HepG2 (cell line): ENCODE results near the gene ZNRD2. TPM values are rescaled to one million over a fixed set of nuclear protein-coding genes. Genes with fewer than 3 reads are reported as not detected.
A peak's percentile ranks its signal among the peaks of the same experiment; 100 is the strongest.

Experiments
- AGO1 ChIP-seq: fragments of 200-400 bp; formaldehyde crosslinking; IDR thresholded peaks from 2 replicates; pipeline ENCODE4 v1.6.1; 2017; ENCODE audit warnings: mild to moderate bottlenecking, low read depth, low read length, moderate library complexity; ENCODE audit not compliant: poor library complexity, severe bottlenecking
- ARNT2 ChIP-seq: sonication (generic); formaldehyde crosslinking; IDR thresholded peaks from 2 replicates; pipeline ENCODE4 v1.8.0; 2022; ENCODE audit warnings: mild to moderate bottlenecking, low read depth, missing genetic modification reagents, moderate library complexity
- FIP1L1 ChIP-seq: fragments of 200-400 bp; formaldehyde crosslinking; IDR thresholded peaks from 2 replicates; pipeline ENCODE4 v1.6.1; 2018; ENCODE audit warnings: low read depth, mild to moderate bottlenecking, low read length, moderate library complexity, borderline replicate concordance; ENCODE audit not compliant: insufficient read depth
- FOXP4 ChIP-seq: sonication (generic); formaldehyde crosslinking; IDR thresholded peaks from 2 replicates; pipeline ENCODE4 v1.4.0; 2020; ENCODE audit warnings: missing genetic modification reagents
- HOXD1 ChIP-seq: sonication (generic); formaldehyde crosslinking; IDR thresholded peaks from 2 replicates; pipeline ENCODE4 v1.5.0; 2020; ENCODE audit warnings: missing genetic modification reagents
- MATR3 ChIP-seq: sonication (generic); formaldehyde crosslinking; IDR thresholded peaks from 2 replicates; pipeline ENCODE4 v1.4.0; 2020; ENCODE audit warnings: missing genetic modification reagents
- MIER2 ChIP-seq: IDR thresholded peaks from 2 replicates; pipeline ENCODE4 v1.6.1; 2016; ENCODE audit warnings: missing biosample characterization, missing genetic modification reagents
- NBN ChIP-seq: fragments of 450-650 bp; conservative IDR thresholded peaks from 2 replicates; pipeline ENCODE4 v1.6.1; 2017
- NKX3-1 ChIP-seq: sonication (generic); formaldehyde crosslinking; IDR thresholded peaks from 2 replicates; pipeline ENCODE4 v1.5.0; 2020; ENCODE audit warnings: missing genetic modification reagents
- NR3C1 ChIP-seq: sonication (generic); formaldehyde crosslinking; IDR thresholded peaks from 2 replicates; pipeline ENCODE4 v1.4.0; 2020; ENCODE audit warnings: missing genetic modification reagents
- ZFP82 ChIP-seq: sonication (generic); formaldehyde crosslinking; IDR thresholded peaks from 2 replicates; pipeline ENCODE4 v1.5.1; 2020; ENCODE audit warnings: mild to moderate bottlenecking, missing genetic modification reagents, borderline replicate concordance
- ZMAT3 ChIP-seq: sonication (generic); formaldehyde crosslinking; conservative IDR thresholded peaks from 2 replicates; pipeline ENCODE4 v1.7.0; 2021; ENCODE audit warnings: missing genetic modification reagents
- ZNF138 ChIP-seq: sonication (generic); formaldehyde crosslinking; IDR thresholded peaks from 2 replicates; pipeline ENCODE4 v1.5.0; 2020; ENCODE audit warnings: mild to moderate bottlenecking, low read depth, missing genetic modification reagents
- ZNF710 ChIP-seq: sonication (generic); formaldehyde crosslinking; IDR thresholded peaks from 2 replicates; pipeline ENCODE4 v1.5.0; 2020; ENCODE audit warnings: mild to moderate bottlenecking, missing genetic modification reagents, borderline replicate concordance
- ZNF773 ChIP-seq: sonication (generic); formaldehyde crosslinking; IDR thresholded peaks from 2 replicates; pipeline ENCODE4 v1.4.0; 2020; ENCODE audit warnings: missing genetic modification reagents, borderline replicate concordance
- ZNF777 ChIP-seq: sonication (generic); formaldehyde crosslinking; IDR thresholded peaks from 2 replicates; pipeline ENCODE4 v1.4.0; 2020; ENCODE audit warnings: missing genetic modification reagents
- ZSCAN20 ChIP-seq: sonication (generic); formaldehyde crosslinking; IDR thresholded peaks from 2 replicates; pipeline ENCODE4 v1.4.0; 2020; ENCODE audit warnings: missing genetic modification reagents, mild to moderate bottlenecking, borderline replicate concordance
- polyA plus RNA-seq, 8 experiments: library from polyadenylated mRNA; depleted of rRNA in 3 of 8; stranded (reverse) in 7 of 8; unstranded in 1 of 8; fragments of >200 nt; fragmentation: Illumina TruSeq in 4 of 8; extraction: Trizol in 4 of 8; gene quantifications; 2 replicates each; pipeline versions ENCODE4 v1.2.1 to v1.2.3, GENCODE V29; 2011 to 2016; ENCODE audit warnings: low read depth in 4 of 8, missing spikeins in 1 of 8, mixed read lengths in 1 of 8; ENCODE audit not compliant: insufficient read depth in 1 of 8
- total RNA-seq, 5 experiments: library from RNA; depleted of rRNA; stranded (reverse); fragments of >200 nt; fragmentation: Illumina TruSeq; extraction: Trizol; gene quantifications; 2 replicates each; pipeline ENCODE4 v1.2.3, GENCODE V29; 2016; ENCODE audit warnings: low read depth in 1 of 5
- TF ChIP-seq, protein P1 (sequence below): IDR thresholded peaks from 2 replicates; pipeline ENCODE4 v1.6.1; 2018; ENCODE audit warnings: missing genetic modification reagents
- TF ChIP-seq, protein P2 (sequence below): sonication (generic); formaldehyde crosslinking; IDR thresholded peaks from 2 replicates; pipeline ENCODE4 v1.8.0; 2022; ENCODE audit warnings: mild to moderate bottlenecking, missing genetic modification reagents; ENCODE audit not compliant: insufficient replicate concordance
- TF ChIP-seq, protein P3 (sequence below): IDR thresholded peaks from 2 replicates; pipeline ENCODE4 v1.6.1; 2016; ENCODE audit warnings: missing genetic modification reagents, missing compliant biosample characterization
- TF ChIP-seq, protein P4 (sequence below): sonication (generic); formaldehyde crosslinking; IDR thresholded peaks from 2 replicates; pipeline ENCODE4 v1.4.0; 2020; ENCODE audit warnings: missing genetic modification reagents

ZNRD2 gene
- total and polyA plus RNA-seq, 2 of the 13 experiments (the other 11 are each of a cell fraction or from before 2014, with no cell fraction given) = 29.2 to 34.0 TPM

- TF ChIP-seq ZNF710 (peak; percentile 5; the same call in 1 of the 2 replicates), ARNT2 (CRISPR knock-in tag) (peak; percentile 47), HOXD1 (CRISPR knock-in tag) (0 out of 2 replicates have a peak, but pooled peaks have one; percentile 28), FOXP4 (CRISPR knock-in tag) (no peak), AGO1 (no peak), ZMAT3 (no peak), ZSCAN20 (CRISPR knock-in tag) (peak; percentile 58; the same call in 1 of the 2 replicates), MATR3 (CRISPR knock-in tag) (no peak), ZNF777 (CRISPR knock-in tag) (no peak), NR3C1 (CRISPR knock-in tag) (no peak), FIP1L1 (no peak), ZNF773 (CRISPR knock-in tag) (0 out of 2 replicates have a peak, but pooled peaks have one; percentile 57), ZNF138 (CRISPR knock-in tag) (peak; percentile 68; the same call in 1 of the 2 replicates), NBN (no peak), MIER2 (CRISPR knock-in tag) (no peak), ZFP82 (CRISPR knock-in tag) (peak; percentile 81; the same call in 1 of the 2 replicates), NKX3-1 (CRISPR knock-in tag) (peak; percentile 67)
- TF ChIP-seq, protein P1, sequence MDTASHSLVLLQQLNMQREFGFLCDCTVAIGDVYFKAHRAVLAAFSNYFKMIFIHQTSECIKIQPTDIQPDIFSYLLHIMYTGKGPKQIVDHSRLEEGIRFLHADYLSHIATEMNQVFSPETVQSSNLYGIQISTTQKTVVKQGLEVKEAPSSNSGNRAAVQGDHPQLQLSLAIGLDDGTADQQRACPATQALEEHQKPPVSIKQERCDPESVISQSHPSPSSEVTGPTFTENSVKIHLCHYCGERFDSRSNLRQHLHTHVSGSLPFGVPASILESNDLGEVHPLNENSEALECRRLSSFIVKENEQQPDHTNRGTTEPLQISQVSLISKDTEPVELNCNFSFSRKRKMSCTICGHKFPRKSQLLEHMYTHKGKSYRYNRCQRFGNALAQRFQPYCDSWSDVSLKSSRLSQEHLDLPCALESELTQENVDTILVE = no peak
- TF ChIP-seq, protein P2, sequence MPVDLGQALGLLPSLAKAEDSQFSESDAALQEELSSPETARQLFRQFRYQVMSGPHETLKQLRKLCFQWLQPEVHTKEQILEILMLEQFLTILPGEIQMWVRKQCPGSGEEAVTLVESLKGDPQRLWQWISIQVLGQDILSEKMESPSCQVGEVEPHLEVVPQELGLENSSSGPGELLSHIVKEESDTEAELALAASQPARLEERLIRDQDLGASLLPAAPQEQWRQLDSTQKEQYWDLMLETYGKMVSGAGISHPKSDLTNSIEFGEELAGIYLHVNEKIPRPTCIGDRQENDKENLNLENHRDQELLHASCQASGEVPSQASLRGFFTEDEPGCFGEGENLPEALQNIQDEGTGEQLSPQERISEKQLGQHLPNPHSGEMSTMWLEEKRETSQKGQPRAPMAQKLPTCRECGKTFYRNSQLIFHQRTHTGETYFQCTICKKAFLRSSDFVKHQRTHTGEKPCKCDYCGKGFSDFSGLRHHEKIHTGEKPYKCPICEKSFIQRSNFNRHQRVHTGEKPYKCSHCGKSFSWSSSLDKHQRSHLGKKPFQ (CRISPR knock-in tag) = peak; percentile 65
- TF ChIP-seq, protein P3, sequence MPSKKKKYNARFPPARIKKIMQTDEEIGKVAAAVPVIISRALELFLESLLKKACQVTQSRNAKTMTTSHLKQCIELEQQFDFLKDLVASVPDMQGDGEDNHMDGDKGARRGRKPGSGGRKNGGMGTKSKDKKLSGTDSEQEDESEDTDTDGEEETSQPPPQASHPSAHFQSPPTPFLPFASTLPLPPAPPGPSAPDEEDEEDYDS (CRISPR knock-in tag) = no peak
- TF ChIP-seq, protein P4, sequence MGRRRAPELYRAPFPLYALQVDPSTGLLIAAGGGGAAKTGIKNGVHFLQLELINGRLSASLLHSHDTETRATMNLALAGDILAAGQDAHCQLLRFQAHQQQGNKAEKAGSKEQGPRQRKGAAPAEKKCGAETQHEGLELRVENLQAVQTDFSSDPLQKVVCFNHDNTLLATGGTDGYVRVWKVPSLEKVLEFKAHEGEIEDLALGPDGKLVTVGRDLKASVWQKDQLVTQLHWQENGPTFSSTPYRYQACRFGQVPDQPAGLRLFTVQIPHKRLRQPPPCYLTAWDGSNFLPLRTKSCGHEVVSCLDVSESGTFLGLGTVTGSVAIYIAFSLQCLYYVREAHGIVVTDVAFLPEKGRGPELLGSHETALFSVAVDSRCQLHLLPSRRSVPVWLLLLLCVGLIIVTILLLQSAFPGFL (CRISPR knock-in tag) = no peak
Observed at GRCh38 chr11:65569164-65569972, 909 bp upstream of the ZNRD2 start (continued).
